HepG2 (cell line): ENCODE measurements around the gene XKR7. TPM values are rescaled to one million over a fixed set of nuclear protein-coding genes. Genes with fewer than 3 reads are reported as not detected.
A peak's percentile ranks its signal among the peaks of the same experiment; 100 is the strongest.

ENCODE experiments used
- ATM ChIP-seq: fragments of 450-650 bp; IDR thresholded peaks from 2 replicates; pipeline ENCODE4 v1.7.1; 2017; ENCODE audit warnings: mild to moderate bottlenecking, borderline replicate concordance
- CEBPG ChIP-seq: IDR thresholded peaks from 2 replicates; pipeline ENCODE4 v1.6.1; 2016
- CHD4 ChIP-seq: fragments of 200-600 bp; sonication (generic); IDR thresholded peaks from 2 replicates; pipeline ENCODE4 v1.7.0; 2017; ENCODE audit warnings: mild to moderate bottlenecking, low read length, borderline replicate concordance
- FOXC1 ChIP-seq: sonication (generic); formaldehyde crosslinking; IDR thresholded peaks from 2 replicates; pipeline ENCODE4 v1.8.0; 2022; ENCODE audit warnings: mild to moderate bottlenecking, missing genetic modification reagents, borderline replicate concordance
- HMG20B ChIP-seq: conservative IDR thresholded peaks from 2 replicates; pipeline ENCODE4 v1.6.1; 2016; ENCODE audit warnings: missing genetic modification reagents, missing compliant biosample characterization
- KMT2A ChIP-seq: sonication (generic); formaldehyde crosslinking; IDR thresholded peaks from 2 replicates; pipeline ENCODE4 v1.4.0; 2020; ENCODE audit warnings: missing genetic modification reagents
- MYC ChIP-seq: sonication (generic); formaldehyde crosslinking; IDR thresholded peaks from 2 replicates; pipeline ENCODE4 v1.9.0; 2021; ENCODE audit warnings: missing genetic modification reagents, borderline replicate concordance
- NAIF1 ChIP-seq: sonication (generic); formaldehyde crosslinking; IDR thresholded peaks from 2 replicates; pipeline ENCODE4 v1.5.0; 2020; ENCODE audit warnings: mild to moderate bottlenecking, missing genetic modification reagents, borderline replicate concordance
- NCOA1 ChIP-seq: sonication (generic); formaldehyde crosslinking; IDR thresholded peaks from 2 replicates; pipeline ENCODE4 v1.9.0; 2021; ENCODE audit warnings: missing genetic modification reagents
- NR2F1 ChIP-seq, 2 experiments: fragments of 450-650 bp in 1 of 2; formaldehyde crosslinking in 1 of 2; IDR thresholded peaks; 2 replicates each; pipeline versions ENCODE4 v1.5.0 to v1.6.1; 2016 to 2020; ENCODE audit warnings: mild to moderate bottlenecking in 1 of 2, missing compliant biosample characterization in 1 of 2, missing genetic modification reagents in 1 of 2, moderate library complexity in 1 of 2
- RBM22 ChIP-seq: fragments of 200-400 bp; formaldehyde crosslinking; optimal IDR thresholded peaks from 2 replicates; pipeline ENCODE3; 2017; ENCODE audit warnings: mild to moderate bottlenecking, low read length, moderate library complexity
- TCF7L2 ChIP-seq: IDR thresholded peaks from 2 replicates; pipeline ENCODE4 v1.6.1; 2011; ENCODE audit warnings: mild to moderate bottlenecking, low read depth, low read length, moderate library complexity
- ZKSCAN5 ChIP-seq: sonication (generic); formaldehyde crosslinking; IDR thresholded peaks from 2 replicates; pipeline ENCODE4 v1.5.1; 2020; ENCODE audit warnings: mild to moderate bottlenecking, missing genetic modification reagents
- ZNF225 ChIP-seq: sonication (generic); formaldehyde crosslinking; IDR thresholded peaks from 2 replicates; pipeline ENCODE4 v1.4.0; 2020; ENCODE audit warnings: mild to moderate bottlenecking, missing genetic modification reagents
- ZNF569 ChIP-seq: sonication (generic); formaldehyde crosslinking; IDR thresholded peaks from 2 replicates; pipeline ENCODE4 v1.5.0; 2020; ENCODE audit warnings: mild to moderate bottlenecking, missing genetic modification reagents, moderate library complexity, borderline replicate concordance
- polyA plus RNA-seq, 8 experiments: library from polyadenylated mRNA; depleted of rRNA in 3 of 8; stranded (reverse) in 7 of 8; unstranded in 1 of 8; fragments of >200 nt; fragmentation: Illumina TruSeq in 4 of 8; extraction: Trizol in 4 of 8; gene quantifications; 2 replicates each; pipeline versions ENCODE4 v1.2.1 to v1.2.3, GENCODE V29; 2011 to 2016; ENCODE audit warnings: low read depth in 4 of 8, missing spikeins in 1 of 8, mixed read lengths in 1 of 8; ENCODE audit not compliant: insufficient read depth in 1 of 8
- total RNA-seq, 5 experiments: library from RNA; depleted of rRNA; stranded (reverse); fragments of >200 nt; fragmentation: Illumina TruSeq; extraction: Trizol; gene quantifications; 2 replicates each; pipeline ENCODE4 v1.2.3, GENCODE V29; 2016; ENCODE audit warnings: low read depth in 1 of 5
- TF ChIP-seq, protein P1 (sequence below): sonication (generic); formaldehyde crosslinking; IDR thresholded peaks from 2 replicates; pipeline ENCODE4 v1.4.0; 2020; ENCODE audit warnings: mild to moderate bottlenecking, missing genetic modification reagents
- TF ChIP-seq, protein P2 (sequence below): IDR thresholded peaks from 2 replicates; pipeline ENCODE4 v1.6.1; 2016; ENCODE audit warnings: control low read depth
- TF ChIP-seq, protein P3 (sequence below), 2 experiments: sonication (generic) in 1 of 2; formaldehyde crosslinking in 1 of 2; IDR thresholded peaks; 2 replicates each; pipeline versions ENCODE4 v1.6.1 to v1.9.0; 2014 to 2022; ENCODE audit warnings: antibody characterized with exemption in 1 of 2, borderline replicate concordance in 1 of 2, inconsistent platforms in 1 of 2, low read depth in 1 of 2, missing genetic modification reagents in 1 of 2
- TF ChIP-seq, protein P4 (sequence below): sonication (generic); formaldehyde crosslinking; IDR thresholded peaks from 2 replicates; pipeline ENCODE4 v1.4.0; 2020; ENCODE audit warnings: missing genetic modification reagents, borderline replicate concordance

The XKR7 gene
- total and polyA plus RNA-seq, 2 of the 13 experiments (the other 11 are each of a cell fraction or from before 2014, with no cell fraction given) = not detected

DNA sequence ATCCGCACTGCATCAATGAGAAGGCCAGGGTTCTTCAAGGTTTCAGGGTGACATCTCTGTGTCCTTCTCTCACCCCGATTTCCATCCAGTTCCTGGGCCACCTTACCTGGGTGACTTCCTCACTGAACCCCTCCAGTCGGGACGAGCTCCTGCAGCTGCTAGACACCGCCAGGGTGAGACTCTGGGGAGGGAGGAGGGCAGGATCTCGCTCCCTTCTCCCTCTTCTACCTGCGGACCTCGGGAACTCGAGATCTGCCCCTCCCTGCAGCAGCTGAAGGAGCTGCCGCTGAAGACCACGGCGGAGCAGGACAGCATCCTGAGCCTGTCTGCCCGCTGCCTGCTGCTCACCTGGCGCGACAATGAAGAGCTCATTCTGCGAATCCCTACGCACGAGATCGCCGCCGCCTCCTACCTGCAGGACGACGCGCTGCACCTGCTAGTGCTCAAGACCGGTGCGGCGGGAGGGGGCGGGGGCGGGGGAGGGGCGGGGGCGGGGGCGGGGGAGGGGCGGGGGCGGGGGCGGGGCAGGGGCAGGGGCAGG is 49.8 kb downstream of the XKR7 start (continued):
- TF ChIP-seq, protein P1, sequence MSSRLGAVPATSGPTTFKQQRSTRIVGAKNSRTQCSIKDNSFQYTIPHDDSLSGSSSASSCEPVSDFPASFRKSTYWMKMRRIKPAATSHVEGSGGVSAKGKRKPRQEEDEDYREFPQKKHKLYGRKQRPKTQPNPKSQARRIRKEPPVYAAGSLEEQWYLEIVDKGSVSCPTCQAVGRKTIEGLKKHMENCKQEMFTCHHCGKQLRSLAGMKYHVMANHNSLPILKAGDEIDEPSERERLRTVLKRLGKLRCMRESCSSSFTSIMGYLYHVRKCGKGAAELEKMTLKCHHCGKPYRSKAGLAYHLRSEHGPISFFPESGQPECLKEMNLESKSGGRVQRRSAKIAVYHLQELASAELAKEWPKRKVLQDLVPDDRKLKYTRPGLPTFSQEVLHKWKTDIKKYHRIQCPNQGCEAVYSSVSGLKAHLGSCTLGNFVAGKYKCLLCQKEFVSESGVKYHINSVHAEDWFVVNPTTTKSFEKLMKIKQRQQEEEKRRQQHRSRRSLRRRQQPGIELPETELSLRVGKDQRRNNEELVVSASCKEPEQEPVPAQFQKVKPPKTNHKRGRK (CRISPR knock-in tag) = no peak
- TF ChIP-seq HMG20B (no peak), ZKSCAN5 (no peak), NR2F1 (CRISPR knock-in tag; IDR thresholded peaks at IDR 0.05) (no peak), ATM (no peak), NCOA1 (CRISPR knock-in tag) (no peak), ZNF569 (CRISPR knock-in tag) (no peak), NAIF1 (CRISPR knock-in tag) (no peak), KMT2A (CRISPR knock-in tag) (no peak), RBM22 (no peak), FOXC1 (no peak), TCF7L2 (no peak), CEBPG (CRISPR knock-in tag) (no peak), ZNF225 (peak; percentile 41; the same call in 1 of the 2 replicates), MYC (peak; percentile 48; the same call in 1 of the 2 replicates), CHD4 (no peak)
- TF ChIP-seq, protein P2, sequence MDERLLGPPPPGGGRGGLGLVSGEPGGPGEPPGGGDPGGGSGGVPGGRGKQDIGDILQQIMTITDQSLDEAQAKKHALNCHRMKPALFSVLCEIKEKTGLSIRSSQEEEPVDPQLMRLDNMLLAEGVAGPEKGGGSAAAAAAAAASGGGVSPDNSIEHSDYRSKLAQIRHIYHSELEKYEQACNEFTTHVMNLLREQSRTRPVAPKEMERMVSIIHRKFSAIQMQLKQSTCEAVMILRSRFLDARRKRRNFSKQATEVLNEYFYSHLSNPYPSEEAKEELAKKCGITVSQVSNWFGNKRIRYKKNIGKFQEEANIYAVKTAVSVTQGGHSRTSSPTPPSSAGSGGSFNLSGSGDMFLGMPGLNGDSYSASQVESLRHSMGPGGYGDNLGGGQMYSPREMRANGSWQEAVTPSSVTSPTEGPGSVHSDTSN = no peak
- TF ChIP-seq, protein P3, sequence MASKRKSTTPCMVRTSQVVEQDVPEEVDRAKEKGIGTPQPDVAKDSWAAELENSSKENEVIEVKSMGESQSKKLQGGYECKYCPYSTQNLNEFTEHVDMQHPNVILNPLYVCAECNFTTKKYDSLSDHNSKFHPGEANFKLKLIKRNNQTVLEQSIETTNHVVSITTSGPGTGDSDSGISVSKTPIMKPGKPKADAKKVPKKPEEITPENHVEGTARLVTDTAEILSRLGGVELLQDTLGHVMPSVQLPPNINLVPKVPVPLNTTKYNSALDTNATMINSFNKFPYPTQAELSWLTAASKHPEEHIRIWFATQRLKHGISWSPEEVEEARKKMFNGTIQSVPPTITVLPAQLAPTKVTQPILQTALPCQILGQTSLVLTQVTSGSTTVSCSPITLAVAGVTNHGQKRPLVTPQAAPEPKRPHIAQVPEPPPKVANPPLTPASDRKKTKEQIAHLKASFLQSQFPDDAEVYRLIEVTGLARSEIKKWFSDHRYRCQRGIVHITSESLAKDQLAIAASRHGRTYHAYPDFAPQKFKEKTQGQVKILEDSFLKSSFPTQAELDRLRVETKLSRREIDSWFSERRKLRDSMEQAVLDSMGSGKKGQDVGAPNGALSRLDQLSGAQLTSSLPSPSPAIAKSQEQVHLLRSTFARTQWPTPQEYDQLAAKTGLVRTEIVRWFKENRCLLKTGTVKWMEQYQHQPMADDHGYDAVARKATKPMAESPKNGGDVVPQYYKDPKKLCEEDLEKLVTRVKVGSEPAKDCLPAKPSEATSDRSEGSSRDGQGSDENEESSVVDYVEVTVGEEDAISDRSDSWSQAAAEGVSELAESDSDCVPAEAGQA (IDR thresholded peaks at IDR 0.05; ENCODE audit: low read depth) = no peak
- TF ChIP-seq, protein P3 (CRISPR knock-in tag; IDR thresholded peaks at IDR 0.05; ENCODE audit: borderline replicate concordance) = no peak
- TF ChIP-seq, protein P4, sequence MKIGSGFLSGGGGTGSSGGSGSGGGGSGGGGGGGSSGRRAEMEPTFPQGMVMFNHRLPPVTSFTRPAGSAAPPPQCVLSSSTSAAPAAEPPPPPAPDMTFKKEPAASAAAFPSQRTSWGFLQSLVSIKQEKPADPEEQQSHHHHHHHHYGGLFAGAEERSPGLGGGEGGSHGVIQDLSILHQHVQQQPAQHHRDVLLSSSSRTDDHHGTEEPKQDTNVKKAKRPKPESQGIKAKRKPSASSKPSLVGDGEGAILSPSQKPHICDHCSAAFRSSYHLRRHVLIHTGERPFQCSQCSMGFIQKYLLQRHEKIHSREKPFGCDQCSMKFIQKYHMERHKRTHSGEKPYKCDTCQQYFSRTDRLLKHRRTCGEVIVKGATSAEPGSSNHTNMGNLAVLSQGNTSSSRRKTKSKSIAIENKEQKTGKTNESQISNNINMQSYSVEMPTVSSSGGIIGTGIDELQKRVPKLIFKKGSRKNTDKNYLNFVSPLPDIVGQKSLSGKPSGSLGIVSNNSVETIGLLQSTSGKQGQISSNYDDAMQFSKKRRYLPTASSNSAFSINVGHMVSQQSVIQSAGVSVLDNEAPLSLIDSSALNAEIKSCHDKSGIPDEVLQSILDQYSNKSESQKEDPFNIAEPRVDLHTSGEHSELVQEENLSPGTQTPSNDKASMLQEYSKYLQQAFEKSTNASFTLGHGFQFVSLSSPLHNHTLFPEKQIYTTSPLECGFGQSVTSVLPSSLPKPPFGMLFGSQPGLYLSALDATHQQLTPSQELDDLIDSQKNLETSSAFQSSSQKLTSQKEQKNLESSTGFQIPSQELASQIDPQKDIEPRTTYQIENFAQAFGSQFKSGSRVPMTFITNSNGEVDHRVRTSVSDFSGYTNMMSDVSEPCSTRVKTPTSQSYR = peak; percentile 69; the same call in 1 of the 2 replicates
